ENCODE data around the gene RPL37.

DNA sequence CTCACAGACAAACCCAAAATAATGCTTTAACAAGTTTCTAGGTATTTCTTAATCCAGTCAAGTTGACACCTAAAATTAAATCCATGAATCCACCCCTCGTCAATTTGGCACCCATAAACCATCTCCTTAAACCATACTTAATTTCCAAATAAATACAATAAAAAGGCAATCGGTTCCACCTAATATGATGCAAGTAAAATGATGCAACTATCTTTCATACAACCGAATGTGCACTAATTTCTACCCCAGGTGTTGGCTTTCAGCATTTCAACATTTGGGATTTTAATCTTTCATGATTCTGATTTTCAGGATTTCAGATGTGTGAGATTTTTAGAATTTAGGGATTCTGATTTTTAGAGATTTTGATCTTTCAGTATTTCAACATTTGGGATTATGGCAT is 54.2 kb downstream of the RPL37 start:
- TF ChIP-seq, protein P1, sequence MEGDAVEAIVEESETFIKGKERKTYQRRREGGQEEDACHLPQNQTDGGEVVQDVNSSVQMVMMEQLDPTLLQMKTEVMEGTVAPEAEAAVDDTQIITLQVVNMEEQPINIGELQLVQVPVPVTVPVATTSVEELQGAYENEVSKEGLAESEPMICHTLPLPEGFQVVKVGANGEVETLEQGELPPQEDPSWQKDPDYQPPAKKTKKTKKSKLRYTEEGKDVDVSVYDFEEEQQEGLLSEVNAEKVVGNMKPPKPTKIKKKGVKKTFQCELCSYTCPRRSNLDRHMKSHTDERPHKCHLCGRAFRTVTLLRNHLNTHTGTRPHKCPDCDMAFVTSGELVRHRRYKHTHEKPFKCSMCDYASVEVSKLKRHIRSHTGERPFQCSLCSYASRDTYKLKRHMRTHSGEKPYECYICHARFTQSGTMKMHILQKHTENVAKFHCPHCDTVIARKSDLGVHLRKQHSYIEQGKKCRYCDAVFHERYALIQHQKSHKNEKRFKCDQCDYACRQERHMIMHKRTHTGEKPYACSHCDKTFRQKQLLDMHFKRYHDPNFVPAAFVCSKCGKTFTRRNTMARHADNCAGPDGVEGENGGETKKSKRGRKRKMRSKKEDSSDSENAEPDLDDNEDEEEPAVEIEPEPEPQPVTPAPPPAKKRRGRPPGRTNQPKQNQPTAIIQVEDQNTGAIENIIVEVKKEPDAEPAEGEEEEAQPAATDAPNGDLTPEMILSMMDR (IDR thresholded peaks at IDR 0.05; ENCODE audit: insufficient read depth, low read length, poor library complexity, severe bottlenecking) = no peak
- TF ChIP-seq EZH2phosphoT487 (conservative IDR thresholded peaks at IDR 0.05; ENCODE audit: low read length) = no peak

Measured in SU-DHL-6 (cell line).